Esophagus squamous epithelium (tissue), 4 donors: ENCODE measurements around the gene FOXO3.

ENCODE experiments used
- POLR2A ChIP-seq, 4 donors: fragments of 450-650 bp; IDR thresholded peaks; one replicate each; pipeline ENCODE4 v1.6.1; 2017; ENCODE audit warnings: antibody characterized with exemption in 4 of 4, mild to moderate bottlenecking in 4 of 4, moderate library complexity in 3 of 4
- TF ChIP-seq, protein P1 (sequence below), 6 experiments: fragments of 450-650 bp in 4 of 6; fragments of 200-600 bp in 2 of 6; sonication (generic) in 2 of 6; IDR thresholded peaks; one replicate each; pipeline ENCODE4 v1.5.1; 2016 to 2019; ENCODE audit warnings: antibody characterized with exemption in 6 of 6, mild to moderate bottlenecking in 4 of 6, moderate library complexity in 4 of 6

DNA sequence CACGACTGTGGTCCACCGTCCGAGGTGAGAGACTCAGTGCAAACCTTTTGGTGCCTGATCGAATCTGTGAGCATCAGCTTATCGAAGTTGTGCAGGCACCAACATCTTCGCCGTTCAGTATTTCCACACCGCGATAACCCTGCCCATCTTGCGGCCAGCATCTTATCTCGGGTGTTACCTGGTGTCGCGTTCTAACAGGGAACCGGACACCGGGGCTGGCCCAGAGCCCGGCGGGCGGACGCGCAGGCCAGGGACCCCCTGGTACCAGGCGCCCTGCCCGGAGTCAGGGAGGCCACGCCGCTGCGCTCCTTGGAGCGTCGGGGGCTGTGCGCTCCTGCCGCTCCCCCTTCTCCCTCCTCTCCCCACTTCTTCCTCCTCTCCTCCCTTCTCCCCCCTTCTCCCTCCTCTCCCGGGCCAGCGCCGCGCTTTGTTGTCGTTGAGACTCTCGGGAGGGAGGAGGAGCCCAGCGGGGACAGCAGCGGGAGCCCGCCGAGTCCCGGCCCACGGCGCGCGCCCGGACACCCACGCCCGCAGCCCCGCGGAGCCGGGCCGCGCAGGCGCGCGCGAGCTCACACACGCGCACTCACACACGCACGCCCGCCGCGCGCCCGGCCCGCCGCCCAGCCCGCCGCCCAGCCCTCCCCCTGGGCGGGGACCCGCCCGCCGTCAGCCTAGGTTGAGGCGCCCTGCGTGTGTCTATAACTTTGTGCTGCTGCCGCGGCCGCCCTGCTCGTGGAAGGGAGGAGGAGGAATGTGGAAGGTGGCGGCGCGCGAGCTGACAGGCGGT, 1.4 kb upstream of the FOXO3 start:
- peak in 3 of 4 donors; percentile 12 to 94 (median 31) for TF ChIP-seq POLR2A (IDR thresholded peaks at IDR 0.05)
- TF ChIP-seq, protein P1, sequence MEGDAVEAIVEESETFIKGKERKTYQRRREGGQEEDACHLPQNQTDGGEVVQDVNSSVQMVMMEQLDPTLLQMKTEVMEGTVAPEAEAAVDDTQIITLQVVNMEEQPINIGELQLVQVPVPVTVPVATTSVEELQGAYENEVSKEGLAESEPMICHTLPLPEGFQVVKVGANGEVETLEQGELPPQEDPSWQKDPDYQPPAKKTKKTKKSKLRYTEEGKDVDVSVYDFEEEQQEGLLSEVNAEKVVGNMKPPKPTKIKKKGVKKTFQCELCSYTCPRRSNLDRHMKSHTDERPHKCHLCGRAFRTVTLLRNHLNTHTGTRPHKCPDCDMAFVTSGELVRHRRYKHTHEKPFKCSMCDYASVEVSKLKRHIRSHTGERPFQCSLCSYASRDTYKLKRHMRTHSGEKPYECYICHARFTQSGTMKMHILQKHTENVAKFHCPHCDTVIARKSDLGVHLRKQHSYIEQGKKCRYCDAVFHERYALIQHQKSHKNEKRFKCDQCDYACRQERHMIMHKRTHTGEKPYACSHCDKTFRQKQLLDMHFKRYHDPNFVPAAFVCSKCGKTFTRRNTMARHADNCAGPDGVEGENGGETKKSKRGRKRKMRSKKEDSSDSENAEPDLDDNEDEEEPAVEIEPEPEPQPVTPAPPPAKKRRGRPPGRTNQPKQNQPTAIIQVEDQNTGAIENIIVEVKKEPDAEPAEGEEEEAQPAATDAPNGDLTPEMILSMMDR (IDR thresholded peaks at IDR 0.05), result no peak
